Vagina (tissue), 2 donors: ENCODE measurements around the gene CPN2.

ENCODE experiments used
- POLR2A ChIP-seq, 2 donors: fragments of 450-650 bp; IDR thresholded peaks; one replicate each; pipeline ENCODE4 v1.6.1; 2017; ENCODE audit warnings: antibody characterized with exemption in 2 of 2, mild to moderate bottlenecking in 2 of 2, moderate library complexity in 2 of 2
- TF ChIP-seq, protein P1 (sequence below), 3 experiments: fragments of 450-650 bp in 2 of 3; fragments of 200-600 bp in 1 of 3; sonication (generic) in 1 of 3; IDR thresholded peaks; one replicate each; pipeline ENCODE4 v1.5.1; 2017 to 2019; ENCODE audit warnings: antibody characterized with exemption in 3 of 3, mild to moderate bottlenecking in 2 of 3, moderate library complexity in 2 of 3

DNA sequence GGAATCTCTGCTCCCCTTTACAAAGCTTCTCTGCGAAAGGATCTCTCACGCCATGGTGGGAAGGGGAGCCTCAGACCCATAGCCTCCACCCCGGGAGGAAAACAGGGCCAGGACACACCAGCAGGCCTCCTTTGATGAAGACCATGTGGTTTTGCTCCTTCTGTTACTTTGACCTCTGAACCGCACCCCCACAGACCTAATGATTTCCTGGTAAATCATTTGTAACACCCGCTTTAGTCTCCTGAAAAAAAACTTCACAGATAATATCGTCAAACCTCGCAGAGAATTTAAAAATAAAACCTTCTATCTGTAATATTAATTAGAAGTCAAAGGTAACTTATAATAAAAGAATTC, 18.3 kb downstream of the CPN2 start:
- no peak for TF ChIP-seq POLR2A (IDR thresholded peaks at IDR 0.05)
- TF ChIP-seq, protein P1, sequence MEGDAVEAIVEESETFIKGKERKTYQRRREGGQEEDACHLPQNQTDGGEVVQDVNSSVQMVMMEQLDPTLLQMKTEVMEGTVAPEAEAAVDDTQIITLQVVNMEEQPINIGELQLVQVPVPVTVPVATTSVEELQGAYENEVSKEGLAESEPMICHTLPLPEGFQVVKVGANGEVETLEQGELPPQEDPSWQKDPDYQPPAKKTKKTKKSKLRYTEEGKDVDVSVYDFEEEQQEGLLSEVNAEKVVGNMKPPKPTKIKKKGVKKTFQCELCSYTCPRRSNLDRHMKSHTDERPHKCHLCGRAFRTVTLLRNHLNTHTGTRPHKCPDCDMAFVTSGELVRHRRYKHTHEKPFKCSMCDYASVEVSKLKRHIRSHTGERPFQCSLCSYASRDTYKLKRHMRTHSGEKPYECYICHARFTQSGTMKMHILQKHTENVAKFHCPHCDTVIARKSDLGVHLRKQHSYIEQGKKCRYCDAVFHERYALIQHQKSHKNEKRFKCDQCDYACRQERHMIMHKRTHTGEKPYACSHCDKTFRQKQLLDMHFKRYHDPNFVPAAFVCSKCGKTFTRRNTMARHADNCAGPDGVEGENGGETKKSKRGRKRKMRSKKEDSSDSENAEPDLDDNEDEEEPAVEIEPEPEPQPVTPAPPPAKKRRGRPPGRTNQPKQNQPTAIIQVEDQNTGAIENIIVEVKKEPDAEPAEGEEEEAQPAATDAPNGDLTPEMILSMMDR (IDR thresholded peaks at IDR 0.05): no peak
